Measurements from ENCODE around the gene RNF130. TPM values are rescaled to one million over a fixed set of nuclear protein-coding genes. Genes with fewer than 3 reads are reported as not detected.
A peak's percentile ranks its signal among the peaks of the same experiment; 100 is the strongest.
"Not testable (repeated sequence)": the region's sequence is repeated elsewhere in the genome, so short reads cannot be mapped to it uniquely, and the experiment has no call there.

RNF130 gene
- total RNA-seq, 2 donors from 2014 or later: 10.8 to 15.3 TPM

DNA sequence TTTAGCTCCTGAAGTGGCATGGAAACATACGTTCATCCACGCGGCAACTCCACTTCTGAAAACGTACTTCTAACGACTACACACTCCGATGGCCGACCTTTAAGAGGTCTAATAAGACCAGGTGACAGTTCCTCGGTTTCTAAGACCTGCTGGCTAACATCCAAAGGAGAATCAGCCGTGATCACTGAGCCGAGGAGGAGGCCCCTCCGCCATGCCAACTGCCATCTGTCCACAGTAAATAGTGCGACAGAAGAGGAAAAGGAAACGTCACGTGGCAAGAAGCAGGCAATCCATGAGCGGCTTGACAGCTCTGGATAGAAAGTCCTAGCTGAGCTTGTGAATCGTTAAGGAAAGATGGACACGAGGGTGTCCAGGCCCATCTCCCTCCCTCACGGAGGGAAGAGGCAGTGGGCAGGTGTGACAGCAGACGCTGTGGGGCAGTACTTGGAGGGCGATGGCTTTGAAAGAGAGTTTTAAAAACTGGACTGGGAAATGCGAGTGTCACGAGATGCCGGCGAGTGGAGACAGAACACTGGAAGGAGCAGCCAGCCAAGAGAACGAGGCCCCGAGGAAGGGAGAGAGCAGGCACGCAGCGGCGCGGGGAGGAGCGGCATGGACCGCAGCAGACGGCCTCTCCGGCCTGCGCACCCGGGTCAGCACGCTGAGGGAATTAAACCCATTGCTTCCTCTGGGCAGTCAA, 97.2 kb downstream of the RNF130 start:
- H3K27me3 Mint-ChIP-seq: no peaks in the 10 kb centered on the region
- no peaks in the 10 kb centered on the region for H3K9me3 ChIP-seq (ENCODE audit: control insufficient read depth, low read length, poor library complexity, severe bottlenecking)
- H3K36me3 Mint-ChIP-seq (ENCODE audit: low read depth): peaks cover 10% of the 10 kb centered on the region
- ATAC-seq: no peak
- DNase-seq: no peak
- H3K4me1 Mint-ChIP-seq: peaks cover 4% of the 10 kb centered on the region
- no peak overlapping the region for H3K27ac Mint-ChIP-seq
- H3K4me3 Mint-ChIP-seq: no peak overlapping the region

DNA sequence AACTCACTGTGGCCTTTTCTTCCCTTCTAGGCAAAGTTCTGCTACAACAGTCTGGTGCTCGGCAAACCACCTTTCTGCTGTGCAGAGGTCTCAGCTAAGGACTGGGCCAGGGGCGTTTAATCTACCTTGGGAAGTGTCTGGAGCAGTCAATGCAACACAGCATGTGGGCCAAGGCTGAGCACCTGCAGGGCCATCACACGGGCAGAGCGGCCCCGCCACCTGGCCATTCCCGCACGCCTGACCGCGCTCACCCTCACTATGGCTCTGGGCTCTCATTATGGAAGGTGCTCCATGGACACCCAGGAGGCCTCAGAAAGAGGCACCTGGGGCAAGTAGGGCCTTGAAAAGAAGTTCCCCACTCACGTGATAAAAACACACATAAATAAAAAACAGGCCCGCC, 98.2 kb downstream of the RNF130 start:
- Mint-ChIP-seq H3K27me3 (no peaks in the 10 kb centered on the region), H3K4me3 (no peak overlapping the region), H3K36me3 (ENCODE audit: low read depth) (peaks cover 10% of the 10 kb centered on the region), H3K4me1 (peaks cover 4% of the 10 kb centered on the region), H3K27ac (peak overlapping the region; percentile 80)
- DNase-seq: no peak
- ATAC-seq: no peak
- no peaks in the 10 kb centered on the region for H3K9me3 ChIP-seq (ENCODE audit: control insufficient read depth, low read length, poor library complexity, severe bottlenecking)

DNA sequence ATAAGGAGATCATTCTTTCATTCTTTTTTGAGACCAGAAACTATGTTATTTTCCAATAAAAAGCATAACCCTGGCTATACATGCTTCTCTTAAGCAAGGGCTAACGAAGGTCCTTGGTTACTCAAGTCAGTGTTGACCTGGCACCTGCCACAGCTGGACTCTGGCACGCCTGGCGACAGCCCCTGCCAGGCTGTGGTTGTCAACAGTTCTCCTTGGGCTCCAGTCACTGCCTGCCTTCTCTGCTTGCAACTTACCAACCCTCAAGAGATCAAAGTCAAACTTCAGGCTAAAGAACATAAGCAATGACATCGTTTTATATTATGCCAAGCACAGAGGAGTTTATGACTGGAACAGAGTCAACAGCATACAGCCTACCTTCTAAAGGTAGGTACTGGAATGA, 102.4 kb downstream of the RNF130 start:
- no peak overlapping the region for H3K27ac Mint-ChIP-seq
- H3K9me3 ChIP-seq (ENCODE audit: control insufficient read depth, low read length, poor library complexity, severe bottlenecking): no peaks in the 10 kb centered on the region
- ATAC-seq (no peak), DNase-seq (no peak)
- H3K4me1 Mint-ChIP-seq: peaks cover 8% of the 10 kb centered on the region
- no peak overlapping the region for H3K4me3 Mint-ChIP-seq
- no peaks in the 10 kb centered on the region for H3K27me3 Mint-ChIP-seq
- H3K36me3 Mint-ChIP-seq (ENCODE audit: low read depth): peaks cover 9% of the 10 kb centered on the region

DNA sequence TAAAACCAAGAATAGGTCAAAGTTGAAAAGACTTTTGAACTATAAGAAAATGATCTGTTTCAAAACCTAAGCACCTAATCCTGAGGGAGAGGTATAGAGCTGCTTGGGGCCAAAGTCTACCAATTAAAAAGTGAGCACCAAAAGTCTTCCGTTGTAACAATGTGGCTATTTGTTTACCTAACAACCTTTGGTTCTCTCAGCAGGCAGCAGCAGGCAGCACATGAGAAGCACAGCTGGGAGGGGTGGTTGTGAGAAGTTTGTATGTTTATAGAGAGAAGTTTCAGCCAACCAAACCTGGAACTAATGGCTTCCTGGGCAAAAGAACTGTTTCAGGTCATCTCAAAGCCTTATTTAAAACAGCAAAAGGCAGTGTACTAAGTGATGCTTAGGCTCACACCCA, 104.1 kb downstream of the RNF130 start:
- ATAC-seq (no peak), DNase-seq (no peak)
- Mint-ChIP-seq H3K4me3 (no peak overlapping the region), H3K4me1 (peaks cover 4% of the 10 kb centered on the region), H3K27me3 (no peaks in the 10 kb centered on the region), H3K27ac (no peak overlapping the region), H3K36me3 (ENCODE audit: low read depth) (peaks cover 8% of the 10 kb centered on the region)
- no peaks in the 10 kb centered on the region for H3K9me3 ChIP-seq (ENCODE audit: control insufficient read depth, low read length, poor library complexity, severe bottlenecking)

DNA sequence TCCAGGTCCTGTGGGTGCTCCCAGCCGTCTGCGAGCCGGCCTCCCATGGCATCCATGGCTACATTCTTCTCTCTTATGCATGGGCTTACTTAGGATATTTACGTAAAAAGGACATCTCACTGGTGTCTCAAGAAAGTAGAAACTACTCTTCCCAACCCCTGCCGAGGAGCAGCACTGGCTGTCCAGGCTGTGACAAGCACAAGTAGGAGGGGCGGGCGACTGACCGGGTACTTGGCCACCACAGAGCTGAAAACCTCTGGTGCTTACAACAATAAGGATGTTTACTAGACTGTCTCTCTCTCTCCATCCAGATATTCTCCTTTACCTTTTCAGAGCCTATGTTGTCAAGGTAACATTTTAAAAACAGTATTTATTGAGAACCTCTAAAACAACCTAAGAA, 107.5 kb downstream of the RNF130 start:
- no peak overlapping the region for H3K27ac Mint-ChIP-seq
- no peaks in the 10 kb centered on the region for H3K27me3 Mint-ChIP-seq
- peaks cover 10% of the 10 kb centered on the region for H3K36me3 Mint-ChIP-seq (ENCODE audit: low read depth)
- no peaks in the 10 kb centered on the region for H3K9me3 ChIP-seq (ENCODE audit: control insufficient read depth, low read length, poor library complexity, severe bottlenecking)
- no peak for ATAC-seq
- no peak for DNase-seq
- H3K4me3 Mint-ChIP-seq: no peak overlapping the region
- peaks cover 4% of the 10 kb centered on the region for H3K4me1 Mint-ChIP-seq

DNA sequence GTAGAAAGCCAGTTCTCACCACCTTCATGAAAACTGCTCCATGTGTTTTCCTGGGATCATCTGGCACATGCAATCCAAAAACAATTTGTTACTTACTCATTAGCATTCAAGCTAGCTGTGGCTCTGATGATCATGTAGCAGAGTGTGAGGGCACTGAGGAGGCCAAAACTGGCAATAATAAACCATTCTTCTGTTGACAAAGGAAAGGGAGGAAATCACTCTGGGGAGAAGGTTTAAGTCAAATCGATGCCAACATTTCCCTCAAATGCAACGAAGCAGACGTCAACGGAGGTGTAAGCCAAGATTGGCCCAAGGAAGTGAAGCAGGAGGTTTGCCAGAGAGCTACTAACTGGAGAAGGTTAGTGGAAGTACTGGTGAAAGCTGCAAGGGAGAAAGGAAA, 108.2 kb downstream of the RNF130 start:
- no peak overlapping the region for H3K27ac Mint-ChIP-seq
- H3K36me3 Mint-ChIP-seq (ENCODE audit: low read depth): peaks cover 11% of the 10 kb centered on the region

DNA sequence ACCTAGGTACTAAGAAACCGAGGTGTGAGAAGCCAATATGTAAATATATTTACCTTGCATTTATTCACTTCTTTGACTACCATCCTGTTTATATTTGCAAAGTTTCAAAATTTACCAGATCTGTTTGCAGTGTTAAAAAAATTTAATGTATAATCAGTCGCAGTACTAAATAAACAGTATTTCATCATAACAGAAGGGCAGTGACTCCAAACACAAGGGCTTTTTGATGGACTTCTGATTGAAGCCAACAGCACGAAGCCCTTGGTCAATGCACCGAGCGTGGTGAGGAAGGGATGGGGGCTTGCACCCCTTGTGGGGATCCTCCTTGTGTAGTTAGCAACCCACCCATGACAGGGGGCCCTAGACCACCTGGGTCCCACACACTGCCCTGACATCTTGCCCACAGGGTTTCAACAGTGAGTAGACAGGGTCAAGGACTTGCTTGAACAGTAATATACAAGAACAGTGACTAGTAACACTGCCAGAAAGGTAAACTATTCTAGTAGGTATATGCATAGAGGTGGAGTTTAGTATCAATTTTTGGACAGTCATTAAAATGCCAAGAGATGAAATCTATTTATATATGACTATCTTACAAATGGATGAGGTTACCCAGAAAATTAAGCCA, 111.2 kb downstream of the RNF130 start:
- DNase-seq (no peak), ATAC-seq (no peak)
- Mint-ChIP-seq H3K36me3 (ENCODE audit: low read depth) (peaks cover 10% of the 10 kb centered on the region), H3K27ac (no peak overlapping the region), H3K4me3 (no peak overlapping the region), H3K4me1 (no peaks in the 10 kb centered on the region), H3K27me3 (no peaks in the 10 kb centered on the region)
- no peaks in the 10 kb centered on the region for H3K9me3 ChIP-seq (ENCODE audit: control insufficient read depth, low read length, poor library complexity, severe bottlenecking)

More for the DNA sequence above, 108.2 kb downstream of the RNF130 start:
- H3K4me3 Mint-ChIP-seq: no peak overlapping the region
- no peaks in the 10 kb centered on the region for H3K9me3 ChIP-seq (ENCODE audit: control insufficient read depth, low read length, poor library complexity, severe bottlenecking)
- ATAC-seq (no peak), DNase-seq (no peak)
- no peaks in the 10 kb centered on the region for H3K27me3 Mint-ChIP-seq
- H3K4me1 Mint-ChIP-seq: peaks cover 4% of the 10 kb centered on the region

DNA sequence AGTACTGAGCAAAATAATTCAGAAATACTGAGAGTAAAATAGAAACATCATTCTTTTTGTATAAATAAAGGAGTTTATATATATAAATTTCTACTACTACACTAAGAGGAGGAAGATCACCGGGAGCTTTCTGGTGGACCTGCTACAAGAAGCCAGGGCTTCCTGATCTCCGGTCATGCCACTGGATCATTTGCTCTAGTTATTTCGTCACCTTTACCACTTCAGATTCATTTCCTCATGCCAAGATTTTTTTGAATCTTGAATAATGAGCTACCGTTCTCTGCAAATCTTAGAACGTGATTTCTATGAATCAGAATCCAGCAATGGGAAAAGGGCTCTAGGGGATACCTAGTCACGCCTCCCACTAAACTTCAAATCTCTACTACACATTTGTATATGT, 111.9 kb downstream of the RNF130 start:
- no peaks in the 10 kb centered on the region for H3K4me1 Mint-ChIP-seq
- no peaks in the 10 kb centered on the region for H3K9me3 ChIP-seq (ENCODE audit: control insufficient read depth, low read length, poor library complexity, severe bottlenecking)
- H3K36me3 Mint-ChIP-seq (ENCODE audit: low read depth): peaks cover 10% of the 10 kb centered on the region
- DNase-seq (no peak), ATAC-seq (no peak)
- no peak overlapping the region for H3K27ac Mint-ChIP-seq
- H3K27me3 Mint-ChIP-seq: no peaks in the 10 kb centered on the region
- H3K4me3 Mint-ChIP-seq: no peak overlapping the region

DNA sequence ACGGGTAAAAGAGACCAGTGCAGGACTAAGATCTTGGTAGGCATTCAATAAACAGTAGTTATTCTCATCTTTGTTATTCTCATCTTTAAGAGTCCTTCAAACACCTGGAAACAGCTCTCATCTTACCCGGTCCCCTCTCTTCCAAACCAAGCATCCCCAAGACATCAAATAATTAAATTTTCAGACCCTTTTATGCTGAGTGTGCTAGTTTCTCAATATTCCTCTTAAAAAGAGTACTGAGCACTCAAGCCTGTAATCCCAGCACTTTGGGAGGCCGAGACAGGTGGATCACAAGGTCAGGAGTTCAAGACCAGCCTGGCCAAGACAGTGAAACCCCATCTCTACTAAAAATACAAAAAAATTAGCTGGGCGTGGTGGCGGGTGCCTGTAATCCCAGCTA, 112.4 kb downstream of the RNF130 start:
- not testable (repeated sequence) for H3K27me3 Mint-ChIP-seq; H3K9me3 ChIP-seq (ENCODE audit: control insufficient read depth, low read length, poor library complexity, severe bottlenecking); H3K27ac Mint-ChIP-seq; DNase-seq; H3K4me3 Mint-ChIP-seq; H3K4me1 Mint-ChIP-seq; ATAC-seq
- H3K36me3 Mint-ChIP-seq (ENCODE audit: low read depth): peaks cover 11% of the 10 kb centered on the region

DNA sequence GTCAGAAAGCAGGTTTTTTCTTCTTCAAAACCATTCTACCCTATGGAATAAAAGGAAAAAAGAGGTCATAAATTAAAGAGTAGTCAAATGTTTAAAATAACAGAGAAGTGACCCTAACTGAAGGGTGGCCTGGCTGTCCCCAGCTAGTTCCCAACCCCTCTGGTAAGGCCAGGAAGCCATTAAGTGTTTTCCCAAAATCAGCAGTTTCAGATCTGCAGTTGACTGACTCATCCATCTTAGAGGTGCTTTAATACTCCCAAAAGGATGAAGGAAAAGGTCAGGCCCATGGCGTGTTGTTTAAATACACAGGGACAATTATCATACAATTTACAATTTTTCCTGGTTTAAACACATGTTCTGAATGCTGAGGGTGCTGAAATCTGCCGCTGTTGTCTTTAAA, 115.9 kb downstream of the RNF130 start:
- Mint-ChIP-seq H3K36me3 (ENCODE audit: low read depth) (peaks cover 11% of the 10 kb centered on the region), H3K4me3 (no peak overlapping the region), H3K27ac (no peak overlapping the region), H3K4me1 (peaks cover under 1% of the 10 kb centered on the region), H3K27me3 (no peaks in the 10 kb centered on the region)
- DNase-seq: no peak
- no peak for ATAC-seq
- H3K9me3 ChIP-seq (ENCODE audit: control insufficient read depth, low read length, poor library complexity, severe bottlenecking): no peaks in the 10 kb centered on the region

DNA sequence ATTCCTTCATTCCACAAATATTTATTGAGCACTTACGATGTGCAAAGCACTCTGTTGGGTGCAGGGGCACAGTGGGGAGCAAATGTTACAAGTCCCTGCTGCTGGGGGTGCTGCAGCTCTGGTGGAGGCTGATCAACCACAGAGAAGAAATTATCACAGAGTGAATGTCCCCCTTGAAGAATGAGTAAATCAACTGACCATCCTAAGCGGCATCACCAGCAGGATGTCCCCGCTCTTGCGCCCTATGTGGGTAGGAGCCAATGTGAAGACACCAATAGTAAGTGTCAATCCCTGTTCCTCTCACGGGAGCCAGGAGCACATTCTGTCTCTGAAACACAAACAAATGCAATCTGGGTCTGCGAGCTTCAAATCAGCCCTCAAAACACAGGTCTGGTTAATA, 116.5 kb downstream of the RNF130 start:
- peaks cover 2% of the 10 kb centered on the region for H3K4me1 Mint-ChIP-seq
- no peaks in the 10 kb centered on the region for H3K27me3 Mint-ChIP-seq
- ATAC-seq: no peak
- no peak overlapping the region for H3K27ac Mint-ChIP-seq
- H3K9me3 ChIP-seq (ENCODE audit: control insufficient read depth, low read length, poor library complexity, severe bottlenecking): no peaks in the 10 kb centered on the region
- no peak for DNase-seq
- H3K4me3 Mint-ChIP-seq: no peak overlapping the region
- H3K36me3 Mint-ChIP-seq (ENCODE audit: low read depth): peaks cover 13% of the 10 kb centered on the region

DNA sequence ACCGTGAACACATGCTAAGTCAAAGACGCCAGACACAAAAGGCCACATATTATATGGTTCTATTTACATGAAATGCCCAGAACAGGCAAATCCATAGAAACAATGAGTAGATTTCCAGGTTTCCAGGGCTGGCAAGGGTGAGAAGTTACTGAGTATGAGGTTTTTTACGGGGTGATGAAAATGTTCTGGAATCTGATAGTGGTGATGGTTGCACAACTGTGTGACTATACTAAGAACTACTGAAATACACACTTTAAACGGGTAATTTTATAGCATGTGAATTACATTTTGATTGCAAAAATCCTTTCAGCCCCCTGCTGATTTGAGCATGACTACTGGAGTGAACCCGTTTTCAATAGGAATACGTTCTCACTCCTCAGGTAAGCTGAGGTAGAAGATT, 117.1 kb downstream of the RNF130 start:
- no peak for ATAC-seq

DNA sequence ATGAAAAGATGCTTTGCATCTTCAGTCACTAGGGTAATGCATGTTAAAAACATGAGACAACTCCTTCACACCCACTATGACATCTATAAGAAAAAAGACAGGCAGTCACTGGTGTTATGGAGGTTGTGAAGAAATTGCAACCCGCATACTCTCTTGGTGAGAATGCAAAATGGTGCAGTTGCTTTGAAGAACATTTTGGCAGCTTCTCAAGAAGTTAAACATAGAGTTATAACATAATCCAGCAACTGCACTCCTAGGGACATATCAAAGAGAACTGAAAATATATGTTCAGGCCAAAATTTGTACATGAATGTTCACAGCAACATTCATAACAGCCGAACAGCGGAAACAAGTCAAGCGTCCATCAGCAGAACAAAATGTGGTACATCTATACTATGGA, 117.6 kb downstream of the RNF130 start:
- ATAC-seq (no peak), DNase-seq (no peak)
- H3K9me3 ChIP-seq (ENCODE audit: control insufficient read depth, low read length, poor library complexity, severe bottlenecking): no peaks in the 10 kb centered on the region
- Mint-ChIP-seq H3K36me3 (ENCODE audit: low read depth) (peaks cover 11% of the 10 kb centered on the region), H3K4me1 (peaks cover 2% of the 10 kb centered on the region), H3K27me3 (no peaks in the 10 kb centered on the region), H3K4me3 (no peak overlapping the region), H3K27ac (no peak overlapping the region)

More for the DNA sequence above, 117.1 kb downstream of the RNF130 start:
- H3K4me3 Mint-ChIP-seq: no peak overlapping the region
- DNase-seq: no peak
- no peaks in the 10 kb centered on the region for H3K9me3 ChIP-seq (ENCODE audit: control insufficient read depth, low read length, poor library complexity, severe bottlenecking)
- no peaks in the 10 kb centered on the region for H3K27me3 Mint-ChIP-seq
- H3K4me1 Mint-ChIP-seq: peaks cover 2% of the 10 kb centered on the region
- peaks cover 13% of the 10 kb centered on the region for H3K36me3 Mint-ChIP-seq (ENCODE audit: low read depth)
- no peak overlapping the region for H3K27ac Mint-ChIP-seq

Measured in T-helper 17 cell (primary cell).